Prostate gland (tissue), 2 donors: ENCODE results near the gene FAM111B.

ENCODE experiments used
- POLR2A ChIP-seq: fragments of 450-650 bp; IDR thresholded peaks from one replicate; pipeline ENCODE4 v1.6.1; 2016; ENCODE audit warnings: antibody characterized with exemption, mild to moderate bottlenecking
- TF ChIP-seq, protein P1 (sequence below), 4 experiments: fragments of 200-600 bp in 2 of 4; fragments of 450-650 bp in 2 of 4; sonication (generic) in 2 of 4; IDR thresholded peaks; 1 replicate in 3 of 4; 2 replicates in 1 of 4; pipeline ENCODE4 v1.5.1; 2016 to 2019; ENCODE audit warnings: antibody characterized with exemption in 4 of 4, mild to moderate bottlenecking in 2 of 4, moderate library complexity in 2 of 4

DNA sequence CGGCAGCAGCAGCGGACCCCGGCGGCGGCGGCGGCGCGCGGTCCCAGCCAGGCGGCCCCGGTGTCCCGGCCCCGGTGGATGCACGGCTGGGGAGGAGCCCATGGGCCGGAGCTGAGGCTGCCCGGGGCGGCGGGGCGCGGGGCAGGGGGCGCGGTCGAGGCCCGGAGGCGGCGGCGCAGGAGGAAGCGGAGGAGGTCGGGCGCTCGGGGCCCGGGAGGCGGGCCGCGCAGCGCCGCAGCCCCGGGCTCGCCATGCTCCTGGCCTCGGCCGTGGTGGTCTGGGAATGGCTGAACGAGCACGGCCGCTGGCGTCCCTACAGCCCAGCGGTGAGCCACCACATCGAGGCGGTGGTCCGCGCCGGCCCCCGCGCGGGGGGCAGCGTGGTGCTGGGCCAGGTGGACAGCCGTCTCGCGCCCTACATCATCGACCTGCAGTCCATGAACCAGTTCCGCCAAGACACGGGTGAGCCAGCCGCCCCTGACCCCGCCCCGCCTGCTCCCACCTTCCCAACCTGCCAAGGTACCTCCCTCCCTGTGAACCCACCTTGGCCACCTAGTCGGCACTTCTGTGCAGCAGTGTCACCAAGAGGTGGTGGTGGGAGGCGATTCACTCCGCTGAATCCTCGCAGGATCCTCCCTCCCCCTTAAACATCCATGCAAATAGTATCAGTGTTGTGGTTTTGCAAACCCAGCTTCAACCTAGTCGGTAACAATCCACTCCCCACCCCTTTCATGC is 65.5 kb downstream of the FAM111B start:
- TF ChIP-seq, protein P1, sequence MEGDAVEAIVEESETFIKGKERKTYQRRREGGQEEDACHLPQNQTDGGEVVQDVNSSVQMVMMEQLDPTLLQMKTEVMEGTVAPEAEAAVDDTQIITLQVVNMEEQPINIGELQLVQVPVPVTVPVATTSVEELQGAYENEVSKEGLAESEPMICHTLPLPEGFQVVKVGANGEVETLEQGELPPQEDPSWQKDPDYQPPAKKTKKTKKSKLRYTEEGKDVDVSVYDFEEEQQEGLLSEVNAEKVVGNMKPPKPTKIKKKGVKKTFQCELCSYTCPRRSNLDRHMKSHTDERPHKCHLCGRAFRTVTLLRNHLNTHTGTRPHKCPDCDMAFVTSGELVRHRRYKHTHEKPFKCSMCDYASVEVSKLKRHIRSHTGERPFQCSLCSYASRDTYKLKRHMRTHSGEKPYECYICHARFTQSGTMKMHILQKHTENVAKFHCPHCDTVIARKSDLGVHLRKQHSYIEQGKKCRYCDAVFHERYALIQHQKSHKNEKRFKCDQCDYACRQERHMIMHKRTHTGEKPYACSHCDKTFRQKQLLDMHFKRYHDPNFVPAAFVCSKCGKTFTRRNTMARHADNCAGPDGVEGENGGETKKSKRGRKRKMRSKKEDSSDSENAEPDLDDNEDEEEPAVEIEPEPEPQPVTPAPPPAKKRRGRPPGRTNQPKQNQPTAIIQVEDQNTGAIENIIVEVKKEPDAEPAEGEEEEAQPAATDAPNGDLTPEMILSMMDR (IDR thresholded peaks at IDR 0.05): no peak
- TF ChIP-seq POLR2A: no peak
